Heart right ventricle (tissue), 16 donors: ENCODE data around the gene NHLH1. TPM values are rescaled to one million over a fixed set of nuclear protein-coding genes. Genes with fewer than 3 reads are reported as not detected.
A peak's percentile ranks its signal among the peaks of the same experiment; 100 is the strongest.
"Not testable (repeated sequence)": the region's sequence is repeated elsewhere in the genome, so short reads cannot be mapped to it uniquely, and the experiment has no call there.

ENCODE experiments used
- ATAC-seq, 8 donors: fragments of 200-7000 bp; cut with Tn5 transposase; one replicate each; pipeline ENCODE4 v1.9.1; 2020; ENCODE audit warnings: mild to moderate bottlenecking in 8 of 8, moderate library complexity in 8 of 8, moderate number of reproducible peaks in 1 of 8
- DNase-seq, 2 donors: peaks; one replicate each; pipeline ENCODE4 v3.0.0-alpha.2; 2020
- H3K27ac ChIP-seq, 10 donors: fragments of 200-600 bp; sonication (generic) in 2 of 10; one replicate each; pipeline versions ENCODE4 v1.5.0 to v1.8.0; 2020 to 2022; ENCODE audit warnings: mild to moderate bottlenecking in 3 of 10
- H3K27me3 ChIP-seq, 7 donors: fragments of 200-600 bp; one replicate each; pipeline ENCODE4 v1.8.0; 2021 to 2022; ENCODE audit warnings: mild to moderate bottlenecking in 2 of 7
- H3K36me3 ChIP-seq, 9 donors: fragments of 200-600 bp; sonication (generic) in 1 of 9; one replicate each; pipeline versions ENCODE4 v1.5.0 to v1.8.0; 2020 to 2022; ENCODE audit warnings: mild to moderate bottlenecking in 2 of 9
- H3K4me1 ChIP-seq, 9 donors: fragments of 200-600 bp; sonication (generic) in 1 of 9; one replicate each; pipeline versions ENCODE4 v1.5.0 to v1.8.0; 2020 to 2022; ENCODE audit warnings: mild to moderate bottlenecking in 4 of 9
- H3K4me3 ChIP-seq, 10 donors: fragments of 200-600 bp; sonication (generic) in 2 of 10; one replicate each; pipeline versions ENCODE4 v1.5.0 to v1.8.0; 2020 to 2022; ENCODE audit warnings: mild to moderate bottlenecking in 7 of 10, moderate library complexity in 2 of 10
- H3K9me3 ChIP-seq, 11 donors: fragments of 200-600 bp in 10 of 11; sonication (generic) in 2 of 11; one replicate each; pipeline versions ENCODE4 v1.5.0 to v1.8.0; 2013 to 2022; ENCODE audit warnings: mild to moderate bottlenecking in 2 of 11, control low read depth in 1 of 11, moderate library complexity in 1 of 11
- WGBS, 2 donors: extraction: QIAGEN DNeasy Blood & Tissue Kit; methylation state at CpG; one replicate each; pipeline ENCODE4 v1.1.7; 2013; ENCODE audit warnings: inconsistent platforms in 1 of 2; 5-methylcytosine and 5-hydroxymethylcytosine counted together
- intact Hi-C, 10 donors: fragments of 100-400 bp; cut with DNase I; formaldehyde crosslinking; loops; one replicate each; pipeline versions ENCODE4 v1.11.1 to v1.14.2; 2022
- polyA plus RNA-seq, 2 donors: library from polyadenylated mRNA; stranded (reverse); fragments of 200-250 nt; gene quantifications; one replicate each; pipeline ENCODE4 v1.2.3, GENCODE V29; 2013
- total RNA-seq, 10 donors: library from RNA; stranded (reverse); fragmentation: NEBNext Ultra II Directional in 3 of 10; extraction: Animal tissue kit (Norgen Biotek cat#: 25700) in 3 of 10; gene quantifications; one replicate each; pipeline versions ENCODE4 v1.2.1 to v1.2.4, GENCODE V29; 2021 to 2023
- TF ChIP-seq, protein P1 (sequence below), 9 donors: fragments of 200-600 bp; sonication (generic) in 2 of 9; IDR thresholded peaks; one replicate each; pipeline versions ENCODE4 v1.5.0 to v1.8.0; 2021 to 2022; ENCODE audit warnings: antibody characterized with exemption in 9 of 9, mild to moderate bottlenecking in 5 of 9, moderate library complexity in 1 of 9
- donor health status: Arrhythmogenic right ventricular cardiomyopathy.
- donor health status: ischemic (EF 13 %, LVEDD 7.1; RV severe dilation, severe dysfunction).
- donor health status: healthy with polysubstance abuse.
- donor health status: DM: no; HTN: yes; CAD: no.
- donor health status: DM: no; HTN: no; CAD: no.
- donor health status: ischemic (EF 25% LVEDD 6.9; RV normal size, moderate dysfunction).
- donor health status: ischemic (EF 25% LVEDD 5.7; RV mildly dilated, moderate dysfunction).
- donor health status: healthy.
- donor health status: DM: yes; HTN: yes; CAD: no.
- donor health status: Ischemic cardiomyopathy.
- donor health status: ischemic (EF 35%, LVEDD 5.7; RV mildly dilated, moderate dysfunction).
- donor health status: nonischemic (EF 11% LVEDD 7.7; RV severe dilation, severe dysfunction).
- donor health status: DM: yes; HTN: yes; CAD: no.
- donor health status: PGD.
- donor health status: ischemic (EF 29% LVEDD 5.4; RV normal size, mild dysfunction).
- donor health status: nonischemic (EF 23%, LVEDD 6.1; RV moderate dilation, normal function).

NHLH1 gene
- total and polyA plus RNA-seq, 12 donors = 0.06 to 0.12 (median 0.09) TPM; not detected in 9

DNA sequence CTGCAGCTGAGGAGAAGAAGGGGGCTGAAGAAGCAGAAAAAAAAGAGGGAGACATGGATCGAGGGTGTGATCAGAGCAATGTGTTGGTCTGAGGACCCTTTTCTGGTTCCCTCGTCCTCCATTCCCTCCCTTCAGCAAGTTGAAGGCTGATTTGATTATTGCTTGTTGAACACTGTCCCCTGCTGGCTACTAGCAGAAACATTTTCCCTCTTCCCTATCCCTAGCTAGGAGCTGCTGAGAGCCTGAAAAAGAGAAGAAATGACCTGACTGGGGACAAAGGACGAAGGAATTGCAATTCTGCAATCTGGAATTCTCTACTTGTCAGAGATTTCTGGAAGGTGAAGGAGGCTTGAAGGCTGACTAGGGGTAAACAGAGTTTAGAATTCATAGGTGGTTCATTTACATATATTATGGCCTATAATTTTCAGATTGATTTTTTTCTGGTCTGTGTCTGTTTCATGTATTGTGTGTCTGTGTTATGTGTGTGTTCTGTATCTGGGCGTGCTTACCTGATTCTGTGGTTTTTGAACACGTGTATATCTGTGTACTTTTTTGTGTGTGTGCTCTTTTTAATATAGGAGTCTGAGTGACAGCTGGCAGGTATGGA is 9.8 kb downstream of the NHLH1 start:
- 11 to 13% methylated on average over 5 of the region's 5 CpGs for WGBS, 2 donors
- peak in 1 of 2 donors; percentile 42 for DNase-seq
- TF ChIP-seq, protein P1, sequence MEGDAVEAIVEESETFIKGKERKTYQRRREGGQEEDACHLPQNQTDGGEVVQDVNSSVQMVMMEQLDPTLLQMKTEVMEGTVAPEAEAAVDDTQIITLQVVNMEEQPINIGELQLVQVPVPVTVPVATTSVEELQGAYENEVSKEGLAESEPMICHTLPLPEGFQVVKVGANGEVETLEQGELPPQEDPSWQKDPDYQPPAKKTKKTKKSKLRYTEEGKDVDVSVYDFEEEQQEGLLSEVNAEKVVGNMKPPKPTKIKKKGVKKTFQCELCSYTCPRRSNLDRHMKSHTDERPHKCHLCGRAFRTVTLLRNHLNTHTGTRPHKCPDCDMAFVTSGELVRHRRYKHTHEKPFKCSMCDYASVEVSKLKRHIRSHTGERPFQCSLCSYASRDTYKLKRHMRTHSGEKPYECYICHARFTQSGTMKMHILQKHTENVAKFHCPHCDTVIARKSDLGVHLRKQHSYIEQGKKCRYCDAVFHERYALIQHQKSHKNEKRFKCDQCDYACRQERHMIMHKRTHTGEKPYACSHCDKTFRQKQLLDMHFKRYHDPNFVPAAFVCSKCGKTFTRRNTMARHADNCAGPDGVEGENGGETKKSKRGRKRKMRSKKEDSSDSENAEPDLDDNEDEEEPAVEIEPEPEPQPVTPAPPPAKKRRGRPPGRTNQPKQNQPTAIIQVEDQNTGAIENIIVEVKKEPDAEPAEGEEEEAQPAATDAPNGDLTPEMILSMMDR (IDR thresholded peaks at IDR 0.05) = peak; percentile 72 to 92 (median 85)
- Histone ChIP-seq H3K27ac (peak overlapping the region in 1 of 10 donors; percentile 56), H3K36me3 (no peaks in the 10 kb centered on the region), H3K9me3 (no peaks in the 10 kb centered on the region), H3K4me1 (peaks cover 5 to 28% (median 10%) of the 10 kb centered on the region in 9 donors), H3K27me3 (peaks cover 0 to 18% (median 0%) of the 10 kb centered on the region in 7 donors), H3K4me3 (peak overlapping the region in 1 of 10 donors; percentile 13)
- intact Hi-C loops = loop anchor here in 7 of 10 donors (2.0 to 10.0 kb wide), 6 partner anchors 182 to 442 kb away; partner anchors contain the start of genes CASQ1 (in 1 of the 7), IGSF8 (in 1 of the 7) and KCNJ9 (in 1 of the 7)
- ATAC-seq = peak; percentile 64 to 87 (median 82)

DNA sequence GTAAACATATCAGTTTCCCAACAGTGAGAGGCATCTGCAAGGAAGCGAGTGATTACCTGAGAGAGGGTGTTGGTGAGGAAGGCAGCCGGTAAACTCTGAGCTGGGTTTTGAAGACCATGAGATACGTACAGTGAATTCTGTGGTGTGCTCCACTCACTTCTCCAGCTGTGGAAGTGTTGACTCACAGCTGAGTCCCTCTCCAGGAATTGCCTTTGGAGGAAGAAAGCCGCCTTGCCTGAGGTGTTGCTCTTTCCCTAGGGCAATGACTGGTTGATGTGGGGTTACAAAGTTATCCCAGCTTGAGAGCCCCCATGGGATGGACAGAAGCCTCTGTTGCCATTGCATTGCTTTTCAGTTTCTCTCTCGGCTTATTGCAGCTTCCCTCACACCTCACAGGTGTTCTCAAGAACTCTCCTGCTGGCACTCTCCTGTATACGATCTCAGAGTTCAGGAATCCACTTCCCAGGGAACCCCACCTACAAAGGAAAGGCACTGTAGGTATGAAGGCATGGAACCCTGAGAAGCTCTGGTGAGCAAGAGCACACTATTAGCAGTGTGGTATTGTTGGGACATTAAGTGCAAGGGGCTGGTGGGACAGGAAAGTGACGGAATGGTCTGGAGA is 10.8 kb downstream of the NHLH1 start:
- H3K4me1 ChIP-seq = peaks cover 5 to 28% (median 10%) of the 10 kb centered on the region in 9 donors
- H3K9me3 ChIP-seq = no peaks in the 10 kb centered on the region
- TF ChIP-seq, protein P1 (IDR thresholded peaks at IDR 0.05) = no peak
- no peak for DNase-seq
- no peak for ATAC-seq
- H3K27me3 ChIP-seq = peaks cover 0 to 15% (median 0%) of the 10 kb centered on the region in 7 donors
- H3K4me3 ChIP-seq = no peak overlapping the region
- no peaks in the 10 kb centered on the region for H3K36me3 ChIP-seq
- intact Hi-C loops = loop anchor here in 7 of 10 donors (2.0 to 10.0 kb wide), 6 partner anchors 183 to 443 kb away; partner anchors contain the start of genes CASQ1 (in 1 of the 7), IGSF8 (in 1 of the 7) and KCNJ9 (in 1 of the 7)
- WGBS, 2 donors = 77 to 80% methylated on average over 7 of the region's 7 CpGs
- no peak overlapping the region for H3K27ac ChIP-seq

- intact Hi-C loops = not testable (repeated sequence)
Observed at GRCh38 chr1:160384812-160385211, 17.9 kb downstream of the NHLH1 start.

DNA sequence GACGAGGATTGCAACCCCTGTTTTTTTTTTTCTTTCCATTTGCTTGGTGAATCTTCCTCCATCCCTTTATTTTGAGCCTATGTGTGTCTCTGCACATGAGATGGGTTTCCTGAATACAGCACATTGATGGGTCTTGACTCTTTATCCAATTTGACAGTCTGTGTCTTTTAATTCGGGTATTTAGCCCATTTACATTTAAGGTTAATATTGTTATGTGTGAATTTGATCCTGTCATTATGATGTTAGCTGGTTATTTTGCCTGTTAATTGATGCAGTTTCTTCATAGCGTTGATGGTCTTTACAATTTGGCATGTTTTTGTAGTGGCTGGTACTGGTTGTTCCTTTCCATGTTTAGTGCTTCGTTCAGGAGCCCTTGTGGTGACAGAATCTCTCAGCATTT is 21.5 kb downstream of the NHLH1 start:
- H3K4me3 ChIP-seq, intact Hi-C loops, DNase-seq, H3K36me3 ChIP-seq, ATAC-seq, H3K27ac ChIP-seq, H3K4me1 ChIP-seq: not testable (repeated sequence)
- peaks cover 0 to 12% (median 3%) of the 10 kb centered on the region in 7 donors for H3K27me3 ChIP-seq
- H3K9me3 ChIP-seq = peaks cover 0 to 17% (median 0%) of the 10 kb centered on the region in 11 donors
- WGBS, 2 donors = 68 to 76% methylated on average over 4 of the region's 4 CpGs

More at GRCh38 chr1:160384812-160385211, 17.9 kb downstream of the NHLH1 start:
- not testable (repeated sequence) for ATAC-seq, H3K4me1 ChIP-seq, H3K27me3 ChIP-seq, H3K27ac ChIP-seq, H3K36me3 ChIP-seq, H3K4me3 ChIP-seq, DNase-seq
- WGBS, 2 donors = 97 to 100% methylated on average over 2 of the region's 2 CpGs
- H3K9me3 ChIP-seq = peaks cover 0 to 17% (median 0%) of the 10 kb centered on the region in 11 donors

DNA sequence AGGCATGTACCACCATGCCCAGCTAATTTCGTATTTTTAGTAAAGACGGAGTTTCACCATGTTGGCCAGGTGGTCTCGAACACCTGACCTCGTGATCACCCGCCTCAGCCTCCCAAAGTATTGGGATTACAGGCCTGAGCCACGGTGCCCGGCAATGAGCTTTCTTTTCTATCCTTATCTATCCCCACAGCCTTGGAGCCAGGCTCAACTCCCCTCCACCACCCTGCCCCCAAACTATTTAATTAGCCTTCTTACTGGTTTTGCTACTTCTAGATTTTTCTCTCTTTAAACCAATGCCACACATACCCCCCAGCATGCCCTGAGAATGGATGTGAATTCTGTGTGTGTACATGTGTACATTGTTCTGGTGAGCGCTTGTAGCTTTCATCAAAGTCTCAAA is 27.8 kb downstream of the NHLH1 start:
- Histone ChIP-seq H3K36me3 (no peaks in the 10 kb centered on the region), H3K4me1 (peaks cover 0 to 2% (median 0%) of the 10 kb centered on the region in 9 donors), H3K4me3 (no peak overlapping the region), H3K27me3 (peaks cover 0 to 14% (median 4%) of the 10 kb centered on the region in 7 donors), H3K9me3 (no peaks in the 10 kb centered on the region), H3K27ac (no peak overlapping the region)
- ATAC-seq (no peak), DNase-seq (no peak)
- intact Hi-C loops = loop anchor here in 1 of 10 donors (10.0 kb wide), 1 partner anchor 1740 kb away; no protein-coding TSS in a partner anchor
- TF ChIP-seq, protein P1 (IDR thresholded peaks at IDR 0.05) = no peak
- WGBS, 2 donors = 91 to 93% methylated on average over 8 of the region's 8 CpGs
